ENCODE results near the gene CYP11A1. TPM values are rescaled to one million over a fixed set of nuclear protein-coding genes. Genes with fewer than 3 reads are reported as not detected.
A peak's percentile ranks its signal among the peaks of the same experiment; 100 is the strongest.

The CYP11A1 gene
- total RNA-seq, 1 donor from 2014 or later: 0.32 TPM

DNA sequence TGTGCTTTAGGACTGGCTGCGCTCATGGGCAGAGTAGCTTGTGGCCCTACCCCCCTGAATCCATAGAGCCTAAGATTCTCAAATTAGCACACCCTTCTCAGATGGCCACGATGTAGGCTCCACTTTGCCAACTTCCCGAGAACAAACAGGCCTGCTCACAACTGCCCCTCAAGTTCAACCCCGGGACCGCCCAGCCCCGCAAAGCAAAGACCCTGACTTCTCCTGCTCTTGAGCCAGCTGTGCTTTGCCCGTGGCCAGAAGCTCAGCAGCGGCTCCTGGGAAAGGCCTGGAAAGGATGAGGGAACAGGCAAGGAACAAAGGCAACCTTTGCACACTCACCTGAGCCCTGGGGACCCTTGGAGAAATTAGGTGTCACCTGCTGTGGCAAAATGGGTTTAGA is 32.0 kb downstream of the CYP11A1 start:
- DNase-seq (ENCODE audit: low spot score): peak; percentile 66
- H3K4me3 Mint-ChIP-seq (ENCODE audit: unreplicated experiment): no peak overlapping the region

DNA sequence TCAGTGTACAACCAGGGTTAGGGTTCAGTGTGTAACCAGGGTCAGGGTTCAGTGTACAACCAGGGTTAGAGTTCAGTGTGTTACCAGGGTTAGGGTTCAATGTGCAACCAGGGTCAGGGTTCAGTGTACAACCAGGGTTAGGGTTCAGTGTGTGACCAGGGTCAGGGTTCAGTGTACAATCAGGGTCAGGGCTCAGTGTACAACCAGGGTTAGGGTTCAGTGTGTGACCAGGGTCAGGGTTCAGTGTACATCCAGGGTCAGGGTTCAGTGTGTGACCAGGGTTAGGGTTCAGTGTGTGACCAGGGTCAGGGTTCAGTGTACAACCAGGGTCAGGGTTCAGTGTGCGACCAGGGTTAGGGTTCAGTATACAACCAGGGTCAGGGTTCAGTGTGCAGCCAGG is 33.3 kb downstream of the CYP11A1 start:
- DNase-seq (ENCODE audit: low spot score): peak; percentile 27
- H3K27ac Mint-ChIP-seq (ENCODE audit: unreplicated experiment): no peak overlapping the region
- H3K4me3 Mint-ChIP-seq (ENCODE audit: unreplicated experiment): no peak overlapping the region
- peaks cover 2% of the 10 kb centered on the region for H3K36me3 Mint-ChIP-seq (ENCODE audit: low read depth)
- no peaks in the 10 kb centered on the region for H3K9me3 Mint-ChIP-seq (ENCODE audit: low read depth)
- no peaks in the 10 kb centered on the region for H3K4me1 Mint-ChIP-seq (ENCODE audit: low read depth)
- H3K27me3 Mint-ChIP-seq (ENCODE audit: low read depth): peaks cover 2% of the 10 kb centered on the region
- TF ChIP-seq, protein P1, sequence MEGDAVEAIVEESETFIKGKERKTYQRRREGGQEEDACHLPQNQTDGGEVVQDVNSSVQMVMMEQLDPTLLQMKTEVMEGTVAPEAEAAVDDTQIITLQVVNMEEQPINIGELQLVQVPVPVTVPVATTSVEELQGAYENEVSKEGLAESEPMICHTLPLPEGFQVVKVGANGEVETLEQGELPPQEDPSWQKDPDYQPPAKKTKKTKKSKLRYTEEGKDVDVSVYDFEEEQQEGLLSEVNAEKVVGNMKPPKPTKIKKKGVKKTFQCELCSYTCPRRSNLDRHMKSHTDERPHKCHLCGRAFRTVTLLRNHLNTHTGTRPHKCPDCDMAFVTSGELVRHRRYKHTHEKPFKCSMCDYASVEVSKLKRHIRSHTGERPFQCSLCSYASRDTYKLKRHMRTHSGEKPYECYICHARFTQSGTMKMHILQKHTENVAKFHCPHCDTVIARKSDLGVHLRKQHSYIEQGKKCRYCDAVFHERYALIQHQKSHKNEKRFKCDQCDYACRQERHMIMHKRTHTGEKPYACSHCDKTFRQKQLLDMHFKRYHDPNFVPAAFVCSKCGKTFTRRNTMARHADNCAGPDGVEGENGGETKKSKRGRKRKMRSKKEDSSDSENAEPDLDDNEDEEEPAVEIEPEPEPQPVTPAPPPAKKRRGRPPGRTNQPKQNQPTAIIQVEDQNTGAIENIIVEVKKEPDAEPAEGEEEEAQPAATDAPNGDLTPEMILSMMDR (IDR thresholded peaks at IDR 0.05): no peak

More for the DNA sequence above, 32.0 kb downstream of the CYP11A1 start:
- H3K27me3 Mint-ChIP-seq (ENCODE audit: low read depth): peaks cover 2% of the 10 kb centered on the region
- H3K27ac Mint-ChIP-seq (ENCODE audit: unreplicated experiment): no peak overlapping the region
- H3K4me1 Mint-ChIP-seq (ENCODE audit: low read depth): peaks cover 3% of the 10 kb centered on the region
- TF ChIP-seq, protein P1 (IDR thresholded peaks at IDR 0.05): no peak
- H3K9me3 Mint-ChIP-seq (ENCODE audit: low read depth): no peaks in the 10 kb centered on the region
- peaks cover 2% of the 10 kb centered on the region for H3K36me3 Mint-ChIP-seq (ENCODE audit: low read depth)

DNA sequence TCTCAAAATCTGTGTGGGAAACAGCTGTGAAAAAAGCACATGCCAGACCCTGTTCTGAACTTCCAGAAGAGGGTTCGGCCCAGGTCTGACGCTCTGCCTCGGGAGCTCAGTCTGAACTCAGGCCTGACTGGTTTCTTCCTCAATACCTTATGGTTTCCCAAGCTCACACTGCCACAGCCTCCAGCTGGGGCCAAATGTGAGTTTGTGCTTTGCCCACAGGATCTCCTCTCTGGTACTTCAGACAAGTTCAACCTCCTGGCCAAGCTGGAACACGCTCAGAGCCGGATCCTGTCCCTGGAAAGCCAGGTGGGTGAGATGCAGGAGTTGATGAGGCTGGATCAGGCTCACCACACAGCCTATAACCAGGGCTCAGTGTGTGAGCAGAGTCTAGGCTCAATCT is 33.8 kb downstream of the CYP11A1 start:
- TF ChIP-seq, protein P1 (IDR thresholded peaks at IDR 0.05): no peak
- Mint-ChIP-seq H3K27ac (ENCODE audit: unreplicated experiment) (no peak overlapping the region), H3K4me3 (ENCODE audit: unreplicated experiment) (no peak overlapping the region), H3K36me3 (ENCODE audit: low read depth) (peaks cover 2% of the 10 kb centered on the region), H3K27me3 (ENCODE audit: low read depth) (peaks cover 2% of the 10 kb centered on the region), H3K4me1 (ENCODE audit: low read depth) (no peaks in the 10 kb centered on the region), H3K9me3 (ENCODE audit: low read depth) (no peaks in the 10 kb centered on the region)
- peak; percentile 32 for DNase-seq (ENCODE audit: low spot score)

DNA sequence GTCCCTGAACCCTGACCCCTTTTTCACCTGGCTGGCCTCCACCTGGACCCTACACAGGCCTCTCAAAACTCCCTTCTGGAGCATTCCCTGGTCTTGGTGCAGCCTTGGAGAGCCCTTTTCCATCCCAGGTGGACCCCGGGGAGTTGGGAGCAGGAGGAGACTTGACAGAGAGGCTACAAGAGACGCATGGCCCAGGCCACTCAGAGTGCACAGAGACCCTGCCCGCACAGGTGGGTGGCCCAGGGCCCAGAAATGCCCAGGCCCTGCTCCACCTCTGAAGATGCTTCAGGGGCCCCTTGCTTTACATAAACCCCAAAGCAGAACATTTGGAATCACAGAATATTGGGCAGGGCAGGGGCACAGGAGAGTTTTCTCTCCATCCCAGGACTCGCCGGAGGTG is 34.4 kb downstream of the CYP11A1 start:
- Mint-ChIP-seq H3K4me1 (ENCODE audit: low read depth) (no peaks in the 10 kb centered on the region), H3K36me3 (ENCODE audit: low read depth) (peaks cover 2% of the 10 kb centered on the region), H3K27ac (ENCODE audit: unreplicated experiment) (no peak overlapping the region), H3K4me3 (ENCODE audit: unreplicated experiment) (no peak overlapping the region), H3K9me3 (ENCODE audit: low read depth) (no peaks in the 10 kb centered on the region), H3K27me3 (ENCODE audit: low read depth) (peaks cover 2% of the 10 kb centered on the region)
- TF ChIP-seq, protein P1 (IDR thresholded peaks at IDR 0.05): no peak
- peak; percentile 63 for DNase-seq (ENCODE audit: low spot score)

DNA sequence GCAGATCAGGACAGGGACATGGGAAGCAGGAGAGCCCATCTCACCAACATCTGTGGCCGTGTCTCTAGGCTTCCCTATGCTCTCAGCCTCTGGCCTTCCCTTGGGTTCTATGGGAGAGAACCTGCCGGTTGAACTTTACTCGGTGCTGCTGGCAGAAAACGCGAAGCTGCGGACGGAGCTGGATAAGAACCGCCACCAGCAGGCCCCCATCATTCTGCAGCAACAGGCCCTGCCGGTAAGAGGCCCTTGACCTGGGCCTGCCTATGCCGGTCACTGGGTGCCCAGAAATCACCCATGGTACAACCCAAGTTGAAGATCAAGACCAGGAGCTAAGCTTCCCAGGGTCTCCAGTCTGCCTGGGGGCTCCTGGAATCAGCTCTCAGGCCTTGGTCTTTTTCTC is 34.8 kb downstream of the CYP11A1 start:
- TF ChIP-seq, protein P1 (IDR thresholded peaks at IDR 0.05): no peak
- H3K4me1 Mint-ChIP-seq (ENCODE audit: low read depth): no peaks in the 10 kb centered on the region
- H3K9me3 Mint-ChIP-seq (ENCODE audit: low read depth): no peaks in the 10 kb centered on the region
- H3K27ac Mint-ChIP-seq (ENCODE audit: unreplicated experiment): no peak overlapping the region
- H3K36me3 Mint-ChIP-seq (ENCODE audit: low read depth): peaks cover 2% of the 10 kb centered on the region
- no peak overlapping the region for H3K4me3 Mint-ChIP-seq (ENCODE audit: unreplicated experiment)
- peaks cover 2% of the 10 kb centered on the region for H3K27me3 Mint-ChIP-seq (ENCODE audit: low read depth)
- DNase-seq (ENCODE audit: low spot score): peak; percentile 86
